HG03196 (cell line): ENCODE measurements around the gene RHBDD1.

Source experiments
- ATAC-seq: cut with Tn5 transposase; IDR thresholded peaks from one replicate; pipeline ENCODE4 v1.9.1; 2021; ENCODE audit not compliant: unreplicated experiment

RHBDD1 gene

DNA sequence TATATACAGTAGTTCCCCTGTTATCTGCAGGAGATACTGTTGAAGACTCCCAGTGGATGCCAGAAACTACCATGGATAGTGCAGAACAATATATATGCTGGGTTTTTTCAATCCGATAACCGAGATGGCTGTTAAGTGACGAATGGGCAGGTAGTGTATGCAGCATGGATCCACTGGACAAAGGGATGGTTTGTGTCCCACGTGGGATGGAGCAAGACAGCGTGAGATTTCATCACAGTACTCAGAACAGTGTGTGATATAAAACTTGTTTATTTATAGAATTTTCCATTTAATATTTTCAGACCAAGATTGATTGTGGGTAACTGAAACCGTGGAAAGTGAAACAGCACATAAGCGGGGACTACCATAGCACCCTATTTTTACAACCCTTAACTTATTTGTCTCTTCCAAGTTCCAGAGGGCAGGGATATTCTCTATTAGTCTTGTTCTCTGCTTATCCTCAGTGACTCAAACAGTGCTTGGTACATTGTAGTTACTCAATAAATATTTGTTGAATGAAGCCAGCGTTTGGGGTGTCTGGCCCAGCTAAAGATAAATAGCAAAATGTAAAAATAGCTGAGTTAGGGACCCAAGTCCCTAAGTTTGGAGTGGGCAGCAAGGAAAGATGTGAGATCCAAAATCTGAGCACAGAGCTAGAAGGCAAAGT lies 50.0 kb downstream of the RHBDD1 start:
- ATAC-seq = no peak

DNA sequence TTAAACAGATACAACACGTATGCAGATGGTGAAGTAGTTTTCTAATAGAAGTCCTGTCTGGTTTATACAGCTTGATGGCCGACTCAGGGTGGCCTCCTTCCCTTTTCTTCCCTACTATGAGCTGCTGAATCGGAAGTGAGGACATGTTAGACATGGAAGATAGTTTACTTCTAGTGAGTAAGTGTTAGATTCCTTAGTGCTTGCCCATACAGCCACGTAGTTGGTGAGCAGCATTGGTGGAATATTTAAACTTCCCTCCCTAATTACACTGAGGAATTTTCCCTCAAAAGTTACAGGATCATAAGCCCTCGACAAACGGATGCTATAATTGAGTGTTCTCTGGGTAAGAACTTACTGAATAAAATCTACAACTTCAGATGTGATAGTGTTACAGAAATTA lies 52.1 kb downstream of the RHBDD1 start:
- ATAC-seq = no peak

DNA sequence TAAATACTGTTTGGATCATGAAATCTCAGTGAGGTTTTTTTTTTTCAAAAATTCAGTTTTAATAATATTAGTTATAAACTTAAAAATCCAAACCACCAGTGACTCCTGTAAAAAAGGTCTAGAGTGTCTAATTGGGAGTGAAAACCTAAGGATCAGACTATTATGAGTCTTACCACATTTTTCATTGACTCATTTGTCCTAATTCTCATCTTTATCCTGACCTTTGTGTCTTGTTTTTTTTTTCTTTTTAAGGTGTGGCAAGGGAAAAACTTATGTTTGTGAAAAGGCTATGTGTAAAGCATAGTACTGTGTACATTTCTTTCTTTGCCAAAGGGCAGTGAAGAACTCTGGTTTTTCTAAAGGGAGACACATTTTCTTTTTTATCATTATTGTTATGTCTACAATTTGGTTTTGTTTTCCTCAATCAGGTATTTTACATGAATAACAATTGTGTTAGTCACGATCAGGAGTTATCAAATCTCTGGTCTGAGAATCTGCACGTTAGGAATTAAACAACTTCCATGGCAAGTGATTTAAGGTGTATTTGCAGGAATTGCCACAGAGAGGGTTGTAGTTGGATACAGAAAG lies 52.6 kb downstream of the RHBDD1 start:
- ATAC-seq = no peak

DNA sequence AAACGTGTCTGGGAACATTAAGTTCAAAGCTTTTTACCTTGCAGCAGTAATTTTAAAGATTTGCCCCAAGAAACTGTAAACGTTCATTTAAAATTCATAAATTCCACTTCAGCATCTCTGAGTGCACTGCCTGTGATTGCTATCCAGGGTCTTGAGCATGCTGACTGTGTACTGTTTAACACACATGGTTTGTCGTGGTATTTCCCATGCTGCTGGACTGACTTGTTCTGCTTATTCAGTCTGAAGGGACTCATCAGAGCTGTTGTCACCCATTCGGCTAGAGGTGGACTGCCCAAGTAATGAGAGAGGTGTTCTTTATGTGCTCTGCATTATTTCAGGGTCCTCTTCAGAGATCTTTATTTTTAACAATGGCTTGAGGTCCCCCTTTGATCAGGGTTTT lies 53.1 kb downstream of the RHBDD1 start:
- ATAC-seq = no peak

DNA sequence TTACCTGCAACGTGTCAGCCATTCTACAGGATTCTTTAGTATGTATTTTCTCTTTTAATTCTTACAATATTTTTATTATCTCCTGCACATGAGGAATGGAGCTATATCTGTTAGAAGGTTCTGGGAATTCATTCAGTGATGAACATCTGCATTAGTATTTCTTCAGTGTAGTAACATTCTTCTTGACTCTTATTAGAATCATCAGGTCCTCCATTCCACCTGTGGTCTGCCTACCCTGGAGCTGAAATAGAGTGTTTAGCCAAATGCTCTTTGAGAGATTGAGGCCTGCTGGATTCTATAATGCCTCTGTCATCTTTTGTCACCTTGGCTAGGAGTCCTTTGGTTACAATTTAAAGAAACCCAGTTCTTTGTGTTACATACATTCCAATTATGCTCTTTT lies 54.4 kb downstream of the RHBDD1 start:
- ATAC-seq = no peak

DNA sequence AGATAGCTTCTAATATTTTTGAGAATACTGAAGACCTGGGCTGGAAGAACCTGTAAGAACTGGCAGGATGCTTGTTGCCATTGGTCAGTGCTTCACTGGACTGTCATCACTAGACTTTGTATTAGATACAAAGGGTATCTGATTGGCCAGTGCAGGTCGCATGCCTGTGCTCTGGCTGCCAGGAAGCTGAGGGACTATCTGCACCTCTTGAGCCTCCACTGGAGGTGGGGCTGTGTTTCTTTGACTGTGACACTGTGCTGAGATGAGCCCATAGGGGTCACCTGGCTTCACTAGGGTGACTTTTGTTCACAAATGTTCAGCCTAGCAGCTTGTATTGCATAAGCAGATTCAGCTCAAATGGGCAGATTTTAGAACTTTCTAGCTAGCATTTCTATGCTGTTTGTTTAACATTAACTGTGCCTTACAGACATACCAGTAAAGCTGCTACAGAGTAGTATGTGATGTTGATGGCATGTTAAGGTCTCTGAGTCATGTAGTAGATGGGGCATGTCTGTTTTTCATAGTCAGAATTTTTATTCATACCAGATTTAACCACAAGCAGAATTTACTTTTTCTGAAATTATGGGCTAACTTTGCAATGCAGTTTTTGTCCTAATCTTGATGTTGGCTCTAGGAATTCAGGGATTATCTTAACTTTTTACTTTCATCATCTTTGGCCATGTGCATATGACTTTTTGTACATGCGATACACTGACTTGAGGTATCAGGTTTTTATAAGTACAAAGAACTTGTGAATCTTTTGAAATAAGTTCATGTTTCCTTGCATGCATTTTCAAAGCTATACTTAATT lies 56.1 kb downstream of the RHBDD1 start:
- ATAC-seq = no peak

DNA sequence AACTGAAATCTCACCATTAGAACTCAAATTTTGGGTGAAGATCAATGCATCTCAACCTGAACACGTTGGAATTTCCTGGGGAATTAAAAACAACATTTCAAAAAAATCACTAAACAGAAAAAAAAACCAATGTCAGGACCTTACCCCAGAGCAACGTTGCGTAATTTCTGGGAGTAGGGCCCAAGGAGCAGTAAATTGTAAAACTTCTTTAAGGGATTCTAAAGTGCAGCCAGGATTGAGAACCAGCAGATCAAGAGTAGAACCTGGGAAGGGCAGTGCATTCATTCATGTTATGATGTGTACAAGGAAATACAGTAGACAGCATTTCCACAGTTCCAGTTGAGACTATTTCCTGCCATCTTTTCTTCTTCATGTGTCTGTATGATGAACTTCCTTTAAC lies 56.9 kb downstream of the RHBDD1 start:
- no peak for ATAC-seq

DNA sequence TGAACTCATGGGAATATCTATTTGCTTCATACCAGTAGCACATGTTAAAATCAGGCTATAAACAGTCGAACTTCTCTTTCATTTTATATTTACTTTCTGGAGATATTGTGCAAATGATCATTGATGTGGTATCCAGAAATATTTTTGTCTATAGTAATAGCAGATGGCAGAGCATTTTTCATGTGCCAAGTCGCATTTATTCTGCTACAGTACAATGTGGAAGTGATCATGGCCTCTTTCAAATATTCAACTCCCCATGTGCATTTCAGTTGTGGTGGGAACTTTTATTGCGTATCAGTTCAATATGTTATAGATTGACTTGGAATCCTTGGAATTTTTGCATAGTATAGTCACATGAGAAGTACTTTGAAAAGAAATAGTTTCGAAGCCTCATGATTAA lies 57.4 kb downstream of the RHBDD1 start:
- no peak for ATAC-seq

DNA sequence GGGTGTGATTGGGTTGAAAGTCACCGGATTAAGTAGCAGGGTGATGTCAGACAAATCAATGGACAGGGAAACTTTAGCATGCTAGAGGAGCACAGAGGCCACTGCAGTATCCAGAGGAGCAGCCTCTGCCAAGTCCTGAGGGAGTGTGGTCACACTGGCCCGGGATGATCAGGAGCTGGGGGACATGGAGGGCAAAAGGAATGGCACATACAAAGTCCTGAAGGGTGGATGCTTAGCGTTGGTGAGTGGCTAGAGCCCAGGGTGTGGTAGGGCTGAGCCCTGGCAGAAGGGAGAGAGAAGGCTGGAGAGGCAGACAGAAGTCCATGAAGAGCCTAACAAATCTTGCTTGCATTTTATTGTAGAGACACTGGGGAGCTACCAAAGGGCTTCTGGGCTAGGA lies 58.9 kb downstream of the RHBDD1 start:
- ATAC-seq = no peak

DNA sequence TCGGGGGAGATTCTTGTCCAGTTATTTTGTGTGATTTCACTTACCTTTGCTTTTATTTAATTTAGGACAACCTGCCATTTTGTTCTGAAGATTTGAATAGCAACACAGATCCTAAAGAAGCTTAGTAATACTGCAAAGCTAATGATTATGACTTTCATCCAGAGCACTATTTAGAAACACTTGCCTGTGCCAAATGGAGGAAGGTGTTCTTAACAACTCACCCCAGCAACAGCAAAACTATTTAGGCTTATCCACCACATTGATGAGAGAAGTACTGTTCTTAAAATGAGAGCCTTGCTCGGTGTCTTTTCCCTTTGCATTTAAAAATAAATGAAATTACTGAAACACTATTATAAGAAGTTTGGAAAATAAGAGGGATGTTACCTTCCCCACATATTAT lies 59.7 kb downstream of the RHBDD1 start:
- ATAC-seq = no peak

DNA sequence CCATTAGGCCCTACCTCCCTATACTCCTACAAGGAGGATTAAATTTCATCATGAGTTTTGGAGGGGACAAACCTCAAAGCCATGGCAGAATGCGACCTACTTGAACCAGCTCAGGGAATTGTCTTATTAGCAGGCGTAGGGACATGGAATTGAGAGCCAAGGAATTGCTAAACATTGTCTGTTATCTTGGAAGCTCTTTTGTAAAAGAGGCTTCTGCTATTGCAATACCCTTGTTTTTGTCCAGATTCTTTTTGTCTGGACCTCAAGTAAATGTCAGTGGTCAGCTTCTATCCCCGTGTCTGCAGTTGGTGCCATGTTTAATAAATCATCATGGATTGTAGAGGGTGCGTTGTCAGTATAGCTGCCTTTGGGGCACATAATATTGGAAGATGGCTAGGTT lies 62.3 kb downstream of the RHBDD1 start:
- no peak for ATAC-seq

DNA sequence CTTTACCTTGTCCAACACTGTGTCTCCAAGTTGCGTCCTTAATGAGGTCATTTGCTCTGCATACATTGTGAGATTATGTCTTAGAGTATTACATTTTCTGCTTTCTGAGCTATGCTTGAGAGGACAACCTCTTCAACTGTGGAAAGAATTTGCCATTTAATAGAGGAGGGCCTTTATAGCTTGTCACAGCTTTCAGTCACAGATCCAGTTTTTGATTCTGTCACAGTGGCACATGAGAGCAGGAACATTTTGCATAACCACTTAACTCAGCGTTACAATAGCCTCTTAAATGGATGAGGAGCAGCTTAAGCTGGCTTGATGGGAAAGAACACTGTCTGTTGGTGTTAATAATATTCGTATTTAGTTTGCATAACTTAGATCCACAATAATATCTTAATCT lies 63.0 kb downstream of the RHBDD1 start:
- no peak for ATAC-seq

DNA sequence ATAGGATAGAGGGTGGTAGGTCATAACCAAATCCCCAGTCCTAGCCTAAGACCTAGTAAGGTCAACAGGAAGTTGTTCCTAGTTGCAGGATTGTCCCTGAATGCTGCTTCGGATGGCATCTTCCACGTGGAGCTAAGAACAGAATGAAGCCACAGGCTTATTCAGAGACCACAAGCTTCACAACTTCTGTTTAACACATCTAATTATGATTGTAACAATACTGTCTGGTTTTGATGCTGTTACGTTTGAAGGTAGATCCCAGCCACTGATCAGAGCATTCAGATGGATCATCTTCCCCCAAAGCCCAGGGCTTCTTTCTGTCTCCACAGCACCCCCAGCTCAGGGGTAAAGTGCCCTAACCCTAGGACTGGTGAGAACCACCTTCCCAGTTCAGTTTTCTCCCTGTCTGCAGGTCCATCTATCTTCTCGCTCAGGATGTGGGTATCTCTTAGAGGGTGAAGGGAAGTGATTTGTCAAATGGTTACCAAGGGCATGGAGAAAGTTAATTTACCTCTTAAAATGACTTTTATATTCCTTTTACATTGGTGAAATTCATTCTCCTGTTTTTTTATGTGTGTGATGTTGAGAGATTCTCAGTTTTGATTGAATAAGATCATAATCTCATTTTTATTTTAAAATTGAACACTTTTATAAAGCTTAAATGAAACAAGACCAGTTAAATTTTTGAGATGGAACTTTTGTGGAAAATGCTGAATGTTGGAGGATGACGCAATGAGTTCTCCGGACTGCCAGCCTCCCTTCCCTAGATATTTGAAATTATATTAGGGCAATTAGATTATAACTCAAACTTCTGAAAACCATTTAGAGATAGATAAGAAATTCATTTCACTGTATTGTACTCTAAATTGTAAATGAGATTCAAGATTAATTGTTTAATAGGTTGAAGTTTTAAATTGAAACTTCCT lies 66.5 kb downstream of the RHBDD1 start:
- no peak for ATAC-seq

DNA sequence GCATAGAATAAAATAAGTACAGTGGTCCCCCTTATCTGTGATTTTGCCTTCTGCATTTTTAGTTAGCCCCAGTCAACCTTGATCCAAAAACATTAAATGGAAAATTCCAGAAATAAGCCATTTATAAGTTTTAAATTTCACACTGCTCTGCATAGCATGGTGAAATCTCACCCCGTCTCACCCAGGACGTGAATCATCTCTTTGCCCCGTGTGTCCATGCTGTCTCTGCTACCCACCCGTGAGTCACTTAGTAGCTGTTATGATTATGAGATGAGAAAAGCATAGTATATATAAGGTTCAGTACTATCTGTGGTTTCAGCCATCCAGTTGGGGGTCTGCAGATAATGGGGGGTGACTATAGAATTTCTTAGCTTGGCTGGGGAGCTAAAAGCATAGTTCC lies 67.3 kb downstream of the RHBDD1 start:
- no peak for ATAC-seq

DNA sequence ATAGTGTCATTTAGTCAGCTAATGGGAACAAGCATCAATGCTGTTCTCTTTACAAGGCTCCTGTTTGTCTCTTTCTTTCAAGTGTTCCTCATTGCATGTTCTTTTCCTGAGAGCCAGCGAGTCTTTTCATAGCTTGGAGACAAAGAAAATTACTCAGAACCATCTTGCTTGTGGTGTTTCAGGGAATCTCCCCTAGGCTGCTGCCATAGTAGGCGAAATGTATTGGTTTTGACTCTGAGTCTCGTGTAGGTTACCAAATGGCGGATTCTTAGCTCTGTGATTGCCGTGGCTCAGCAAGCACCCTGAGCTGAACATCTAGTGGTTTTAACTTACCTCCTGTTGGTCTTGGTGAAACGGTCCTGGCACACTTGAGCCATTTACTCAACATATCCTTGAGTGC lies 68.7 kb downstream of the RHBDD1 start:
- peak; percentile 29 for ATAC-seq

DNA sequence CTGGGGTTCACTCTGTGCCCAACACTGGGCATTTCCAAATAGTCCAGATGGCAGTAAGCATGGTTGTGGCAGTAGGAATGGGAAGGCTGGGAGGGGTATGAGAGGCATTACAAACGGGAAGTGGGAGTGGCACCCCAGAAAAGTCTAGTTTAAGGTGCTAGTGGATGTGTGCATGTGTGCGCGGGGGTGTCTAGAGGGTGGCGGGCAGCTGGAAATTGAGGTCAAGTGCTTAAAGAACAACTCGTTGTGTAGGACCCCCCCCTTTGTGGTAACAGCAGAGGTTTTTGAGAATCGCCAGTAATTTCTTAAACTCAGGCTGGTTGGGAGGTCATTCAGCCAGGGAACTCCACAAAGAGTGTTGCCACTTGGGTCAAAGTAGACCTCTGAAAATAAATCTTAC lies 69.9 kb downstream of the RHBDD1 start:
- ATAC-seq = peak; percentile 33

DNA sequence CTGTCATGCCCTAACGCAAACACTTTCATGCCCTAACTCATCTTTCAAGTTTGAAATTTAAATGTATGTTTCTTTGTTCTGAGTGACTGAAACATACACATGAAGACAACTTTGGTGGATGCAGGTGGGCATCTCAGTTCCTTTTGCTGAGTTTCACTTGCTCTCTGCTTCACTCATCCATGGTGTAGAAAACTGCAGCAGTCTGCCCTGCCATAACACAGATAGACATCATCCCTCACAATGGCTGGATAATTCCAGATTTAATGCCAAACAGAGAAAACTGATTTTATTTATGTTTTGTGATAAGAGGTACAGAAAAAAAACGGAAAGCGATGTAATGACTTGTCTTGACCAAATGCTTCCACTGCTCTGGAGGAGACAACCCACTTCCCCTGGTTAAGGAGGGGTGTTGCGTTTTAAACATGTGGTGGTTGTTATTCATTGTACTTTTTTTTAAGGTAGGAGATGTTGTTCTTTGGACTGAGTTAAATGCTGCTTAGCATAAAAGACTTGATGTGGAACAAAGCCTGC lies 70.4 kb downstream of the RHBDD1 start:
- peak; percentile 80 for ATAC-seq

DNA sequence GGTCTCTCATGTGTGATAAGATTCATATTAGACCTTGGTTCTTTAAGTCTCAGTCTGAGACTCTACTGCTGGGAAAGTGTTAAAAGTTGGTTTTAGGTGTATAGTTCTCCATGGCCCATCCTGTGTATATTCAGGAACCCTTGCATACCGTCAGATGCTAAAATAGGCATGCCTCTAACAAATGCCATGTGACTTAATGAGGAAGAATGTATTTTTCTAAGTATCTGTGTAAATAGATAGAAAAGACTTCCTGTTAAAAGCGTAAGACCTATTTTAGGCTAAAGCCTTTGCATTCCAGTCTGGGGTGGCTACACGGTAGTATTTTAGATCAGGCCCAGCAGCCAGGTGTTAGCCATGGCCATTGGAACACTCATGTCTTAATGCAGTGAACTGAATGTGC lies 73.3 kb downstream of the RHBDD1 start:
- no peak for ATAC-seq

DNA sequence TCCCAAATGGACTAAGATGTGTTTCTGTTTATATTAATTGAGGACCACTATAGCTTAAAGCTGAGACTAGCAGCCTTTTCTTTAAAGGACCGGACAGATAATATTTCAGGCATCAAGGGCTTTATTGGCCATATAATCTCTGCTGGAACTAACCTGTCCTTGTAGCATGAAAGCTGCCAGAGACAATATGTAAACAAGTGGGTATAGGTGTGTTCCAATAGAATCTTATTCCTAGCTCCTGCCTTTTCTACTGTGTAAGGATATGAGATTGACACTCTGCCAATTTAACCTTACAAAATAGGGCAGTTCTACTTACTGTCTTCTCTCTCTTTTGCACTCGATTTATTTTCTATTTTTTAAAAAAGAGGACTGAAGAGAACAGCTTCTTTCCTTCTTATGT lies 74.0 kb downstream of the RHBDD1 start:
- no peak for ATAC-seq

DNA sequence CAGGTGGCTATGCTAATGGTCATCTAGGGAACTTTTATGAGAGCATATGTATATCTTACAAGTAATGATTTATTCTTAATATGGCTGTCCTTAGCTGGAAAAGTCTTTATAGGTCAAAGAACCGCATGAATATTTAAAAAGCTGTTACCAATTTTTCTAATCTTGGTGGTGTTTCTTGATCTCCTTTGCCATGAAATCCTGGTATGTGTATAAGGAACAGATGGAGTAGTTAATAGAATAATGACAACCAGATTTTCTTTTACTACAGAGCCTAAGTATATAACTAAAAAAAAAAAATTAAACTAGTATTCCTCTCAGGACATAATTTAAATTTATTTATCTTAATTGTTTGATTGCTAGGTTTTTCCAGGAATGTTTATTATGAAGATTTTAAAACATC lies 74.5 kb downstream of the RHBDD1 start:
- ATAC-seq = no peak

DNA sequence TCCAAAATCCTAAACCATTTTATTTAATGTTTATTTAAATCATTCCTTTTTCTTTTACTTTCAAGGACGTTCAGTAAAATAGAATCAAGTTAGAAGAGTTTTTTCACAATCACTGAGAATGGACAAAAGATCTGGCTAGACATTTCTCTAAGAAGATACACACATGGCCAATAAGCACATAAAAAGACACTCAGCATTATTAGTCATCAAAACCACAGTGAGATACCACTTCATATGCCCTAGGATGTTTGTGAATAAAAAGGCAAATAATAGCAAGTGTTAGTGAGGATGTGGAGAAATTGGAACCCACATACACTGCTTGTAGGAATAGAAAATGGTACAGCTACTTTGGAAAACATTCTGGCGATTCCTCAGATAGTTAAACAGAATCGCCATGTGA lies 76.1 kb downstream of the RHBDD1 start:
- ATAC-seq = no peak
